SK-N-SH (cell line): Measurements from ENCODE around the gene CCL21. TPM values are rescaled to one million over a fixed set of nuclear protein-coding genes. Genes with fewer than 3 reads are reported as not detected.

Experiments used
- CTCF ChIA-PET: fragments of 300-600, 350-600 bp; formaldehyde crosslinking; extraction: SDS; loops from one replicate; lab custom pipeline; 2021; lab: Yijun Ruan, JAX
- POLR2A ChIA-PET: fragments of 350-600 bp; sonication (Branson Sonifier 250); formaldehyde crosslinking; extraction: SDS; loops from one replicate; lab custom pipeline; 2020; ENCODE audit warnings: antibody characterized with exemption, inconsistent platforms; lab: Yijun Ruan, JAX
- DNase-seq: peaks from one replicate; pipeline ENCODE4 v3.0.0; 2012
- H2AFZ ChIP-seq: fragments of 200-600 bp; sonication (generic); 2 replicates; pipeline ENCODE4 v1.8.1; 2016; ENCODE audit warnings: antibody characterized with exemption, mild to moderate bottlenecking, low read depth
- H3F3A ChIP-seq: fragments of 200-600 bp; sonication (generic); replicated peaks from 2 replicates; pipeline ENCODE3; 2016; ENCODE audit warnings: antibody characterized with exemption, mild to moderate bottlenecking; ENCODE audit not compliant: insufficient read depth
- H3K27ac ChIP-seq, 2 experiments: fragments of 200-500 bp in 1 of 2; fragments of 200-600 bp in 1 of 2; sonication (Bioruptor generic) in 1 of 2; sonication (generic), shearing (Covaris generic) in 1 of 2; 2 replicates each; pipeline versions ENCODE4 v1.5.1 to v1.6.1; 2014 to 2016; ENCODE audit warnings: low read depth in 2 of 2, inconsistent platforms in 1 of 2, low read length in 1 of 2, mild to moderate bottlenecking in 1 of 2, mixed read lengths in 1 of 2
- H3K27me3 ChIP-seq: fragments of 200-600 bp; sonication (generic), shearing (Covaris generic); 2 replicates; pipeline ENCODE4 v1.6.1; 2016; ENCODE audit warnings: mixed run types; ENCODE audit not compliant: insufficient read depth
- H3K36me3 ChIP-seq, 2 experiments: fragments of 200-500 bp in 1 of 2; fragments of 200-600 bp in 1 of 2; sonication (Bioruptor generic) in 1 of 2; sonication (generic) in 1 of 2; replicated peaks in 1 of 2; 2 replicates each; pipeline versions ENCODE3 to v1.5.1; 2014 to 2016; ENCODE audit warnings: low read length in 1 of 2, mild to moderate bottlenecking in 1 of 2; ENCODE audit not compliant: insufficient read depth in 2 of 2, control insufficient read depth in 1 of 2
- H3K4me1 ChIP-seq, 2 experiments: fragments of 200-500 bp in 1 of 2; fragments of 200-600 bp in 1 of 2; sonication (Bioruptor generic) in 1 of 2; sonication (generic), shearing (Covaris generic) in 1 of 2; 2 replicates each; pipeline versions ENCODE4 v1.5.1 to v1.6.1; 2014 to 2016; ENCODE audit warnings: low read depth in 1 of 2, low read length in 1 of 2, mixed run types in 1 of 2; ENCODE audit not compliant: insufficient read depth in 2 of 2, control insufficient read depth in 1 of 2
- H3K4me2 ChIP-seq: fragments of 200-600 bp; sonication (generic), shearing (Covaris generic); 2 replicates; pipeline ENCODE4 v1.6.1; 2017; ENCODE audit warnings: mixed run types
- H3K4me3 ChIP-seq, 2 experiments: fragments of 200-500 bp in 1 of 2; fragments of 200-600 bp in 1 of 2; sonication (Bioruptor generic) in 1 of 2; sonication (generic), shearing (Covaris generic) in 1 of 2; 2 replicates each; pipeline versions ENCODE4 v1.5.1 to v1.8.1; 2014 to 2016; ENCODE audit warnings: low read depth in 2 of 2, inconsistent platforms in 1 of 2, low read length in 1 of 2, mild to moderate bottlenecking in 1 of 2, mixed read lengths in 1 of 2, moderate library complexity in 1 of 2
- H3K79me2 ChIP-seq: fragments of 200-600 bp; sonication (generic); 2 replicates; pipeline ENCODE4 v1.8.1; 2017; ENCODE audit warnings: mild to moderate bottlenecking; ENCODE audit not compliant: insufficient read depth
- H3K9ac ChIP-seq: fragments of 200-600 bp; sonication (generic); 2 replicates; pipeline ENCODE4 v1.6.1; 2017; ENCODE audit warnings: mixed run types
- H3K9me2 ChIP-seq: fragments of 200-600 bp; sonication (generic); 2 replicates; pipeline ENCODE4 v1.6.1; 2017; ENCODE audit warnings: mixed run types
- H3K9me3 ChIP-seq: fragments of 200-600 bp; sonication (generic); 2 replicates; pipeline ENCODE4 v1.6.1; 2017; ENCODE audit warnings: mixed run types, mild to moderate bottlenecking, moderate library complexity
- H4K20me1 ChIP-seq: fragments of 200-600 bp; sonication (generic); 2 replicates; pipeline ENCODE4 v1.6.1; 2017; ENCODE audit warnings: mild to moderate bottlenecking, mixed run types; ENCODE audit not compliant: insufficient read depth
- EP300 ChIP-seq, 2 experiments: IDR thresholded peaks; 2 replicates each; pipeline versions ENCODE4 v1.4.0 to v1.6.1; 2012; ENCODE audit warnings: borderline replicate concordance in 1 of 2, low read depth in 1 of 2, low read length in 1 of 2
- FOXJ3 ChIP-seq: sonication (generic); formaldehyde crosslinking; IDR thresholded peaks from 2 replicates; pipeline ENCODE4 v1.5.1; 2020; ENCODE audit warnings: mild to moderate bottlenecking, missing genetic modification reagents
- FOXM1 ChIP-seq: IDR thresholded peaks from 2 replicates; pipeline ENCODE4 v1.4.0; 2012; ENCODE audit warnings: low read depth, mild to moderate bottlenecking
- GATA2 ChIP-seq: sonication (generic); formaldehyde crosslinking; IDR thresholded peaks from 2 replicates; pipeline ENCODE4 v1.5.0; 2020; ENCODE audit warnings: mild to moderate bottlenecking, missing genetic modification reagents
- JUND ChIP-seq: IDR thresholded peaks from 2 replicates; pipeline ENCODE4 v1.4.0; 2012
- MAX ChIP-seq: IDR thresholded peaks from 2 replicates; pipeline ENCODE4 v1.4.0; 2012; ENCODE audit warnings: low read depth
- MEF2A ChIP-seq: IDR thresholded peaks from 2 replicates; pipeline ENCODE4 v1.4.0; 2012; ENCODE audit warnings: low read depth, borderline replicate concordance
- NFIC ChIP-seq: IDR thresholded peaks from 2 replicates; pipeline ENCODE4 v1.4.0; 2012; ENCODE audit warnings: borderline replicate concordance
- POLR2AphosphoS5 ChIP-seq: IDR thresholded peaks from 2 replicates; pipeline ENCODE4 v1.6.1; 2012; ENCODE audit warnings: low read depth, low read length
- RAD21 ChIP-seq: IDR thresholded peaks from 2 replicates; pipeline ENCODE4 v1.6.1; 2012; ENCODE audit warnings: mild to moderate bottlenecking, low read length
- RCOR1 ChIP-seq: fragments of 150-350 bp; IDR thresholded peaks from 2 replicates; pipeline ENCODE4 v1.6.1; 2017; ENCODE audit warnings: antibody characterized with exemption, low read length
- RXRA ChIP-seq: IDR thresholded peaks from 2 replicates; pipeline ENCODE4 v1.4.0; 2012; ENCODE audit warnings: low read depth, mild to moderate bottlenecking, borderline replicate concordance
- TAF1 ChIP-seq: IDR thresholded peaks from 2 replicates; pipeline ENCODE4 v1.6.1; 2012; ENCODE audit warnings: low read depth, mild to moderate bottlenecking, low read length, moderate library complexity, borderline replicate concordance
- YY1 ChIP-seq: IDR thresholded peaks from 2 replicates; pipeline ENCODE4 v1.4.0; 2012; ENCODE audit warnings: low read depth, mild to moderate bottlenecking
- WGBS: methylation state at CpG from one replicate; pipeline ENCODE4 v1.1.6; 2017; ENCODE audit warnings: low lambda C conversion rate; 5-methylcytosine and 5-hydroxymethylcytosine counted together
- polyA plus RNA-seq, 3 experiments: library from polyadenylated mRNA; depleted of rRNA; stranded (reverse); fragments of >200 nt; gene quantifications; 2 replicates each; pipeline ENCODE4 v1.2.3, GENCODE V29; 2012
- TF ChIP-seq, protein P1 (sequence below): IDR thresholded peaks from 2 replicates; pipeline ENCODE4; 2012
- TF ChIP-seq, protein P2 (sequence below): fragments of 150-350 bp; IDR thresholded peaks from 2 replicates; pipeline ENCODE4 v1.6.1; 2016; ENCODE audit warnings: mild to moderate bottlenecking, low read depth, low read length

CCL21 gene
- polyA plus RNA-seq, 1 of the 3 experiments (the other 2 are of a cell fraction) = not detected

DNA sequence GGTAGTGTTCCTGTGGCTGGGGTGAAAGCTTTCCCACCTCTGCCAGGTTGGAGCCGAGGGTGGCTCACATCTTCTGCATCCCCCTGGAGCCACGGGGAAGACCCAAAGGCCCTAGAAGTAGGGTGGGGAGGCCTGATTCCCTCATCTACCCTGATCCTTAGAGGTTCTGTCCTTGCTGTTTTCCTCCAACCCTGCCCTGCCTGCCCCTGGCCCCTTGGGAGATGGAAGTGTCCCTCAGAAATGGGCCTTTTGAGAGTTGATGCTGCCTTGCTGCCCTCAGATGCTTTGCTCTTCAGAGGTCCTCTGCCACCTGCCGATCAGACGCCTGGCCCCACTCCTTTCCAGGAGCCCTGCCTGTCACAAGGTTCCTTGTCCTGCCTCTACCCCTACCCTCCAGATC is 25.1 kb downstream of the CCL21 start:
- no peak overlapping the region for H3K9ac ChIP-seq
- 79% methylated on average over 4 of the region's 4 CpGs for WGBS
- H3K79me2 ChIP-seq = no peaks in the 10 kb centered on the region
- no peaks in the 10 kb centered on the region for H3F3A ChIP-seq
- ChIA-PET CTCF (interaction anchor here (1.6 to 5.1 kb wide), 2 partner anchors 10 to 17 kb away, joined by 11 to 43 read pairs; no protein-coding TSS in a partner anchor), POLR2A (no interaction called here)
- H3K27me3 ChIP-seq = no peaks in the 10 kb centered on the region
- H4K20me1 ChIP-seq = no peaks in the 10 kb centered on the region
- no peaks in the 10 kb centered on the region for H3K9me2 ChIP-seq
- no peak overlapping the region for H3K4me2 ChIP-seq
- H3K36me3 ChIP-seq = no peaks in the 10 kb centered on the region
- no peak for DNase-seq
- no peak overlapping the region for H3K4me3 ChIP-seq
- no peaks in the 10 kb centered on the region for H3K4me1 ChIP-seq
- H3K9me3 ChIP-seq = no peaks in the 10 kb centered on the region
- H3K27ac ChIP-seq = no peak overlapping the region
- no peak overlapping the region for H2AFZ ChIP-seq
- TF ChIP-seq YY1 (no peak), RXRA (no peak), TAF1 (no peak), JUND (no peak), FOXJ3 (CRISPR knock-in tag) (no peak), MAX (no peak), FOXM1 (no peak), RAD21 (no peak), MEF2A (no peak), NFIC (no peak)
- TF ChIP-seq, protein P1, sequence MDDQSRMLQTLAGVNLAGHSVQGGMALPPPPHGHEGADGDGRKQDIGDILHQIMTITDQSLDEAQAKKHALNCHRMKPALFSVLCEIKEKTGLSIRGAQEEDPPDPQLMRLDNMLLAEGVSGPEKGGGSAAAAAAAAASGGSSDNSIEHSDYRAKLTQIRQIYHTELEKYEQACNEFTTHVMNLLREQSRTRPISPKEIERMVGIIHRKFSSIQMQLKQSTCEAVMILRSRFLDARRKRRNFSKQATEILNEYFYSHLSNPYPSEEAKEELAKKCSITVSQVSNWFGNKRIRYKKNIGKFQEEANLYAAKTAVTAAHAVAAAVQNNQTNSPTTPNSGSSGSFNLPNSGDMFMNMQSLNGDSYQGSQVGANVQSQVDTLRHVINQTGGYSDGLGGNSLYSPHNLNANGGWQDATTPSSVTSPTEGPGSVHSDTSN = no peak

GRCh38 chr9:34684145-34684544 is 25.8 kb downstream of the CCL21 start:
- no peak for TF ChIP-seq JUND
- TF ChIP-seq EP300 (IDR thresholded peaks at IDR 0.05; ENCODE audit: borderline replicate concordance in 1 of 2, low read depth in 1 of 2, low read length in 1 of 2) = no peak
- no peak for TF ChIP-seq POLR2AphosphoS5
- TF ChIP-seq, protein P2, sequence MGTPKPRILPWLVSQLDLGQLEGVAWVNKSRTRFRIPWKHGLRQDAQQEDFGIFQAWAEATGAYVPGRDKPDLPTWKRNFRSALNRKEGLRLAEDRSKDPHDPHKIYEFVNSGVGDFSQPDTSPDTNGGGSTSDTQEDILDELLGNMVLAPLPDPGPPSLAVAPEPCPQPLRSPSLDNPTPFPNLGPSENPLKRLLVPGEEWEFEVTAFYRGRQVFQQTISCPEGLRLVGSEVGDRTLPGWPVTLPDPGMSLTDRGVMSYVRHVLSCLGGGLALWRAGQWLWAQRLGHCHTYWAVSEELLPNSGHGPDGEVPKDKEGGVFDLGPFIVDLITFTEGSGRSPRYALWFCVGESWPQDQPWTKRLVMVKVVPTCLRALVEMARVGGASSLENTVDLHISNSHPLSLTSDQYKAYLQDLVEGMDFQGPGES = no peak
- no peak for TF ChIP-seq TAF1
- no peak for TF ChIP-seq GATA2 (CRISPR knock-in tag)
- TF ChIP-seq RCOR1 = no peak
- TF ChIP-seq NFIC = no peak
- TF ChIP-seq MAX = no peak
- TF ChIP-seq FOXM1 = no peak
- TF ChIP-seq, protein P1 = no peak
- Histone ChIP-seq H4K20me1 (no peaks in the 10 kb centered on the region), H3F3A (no peaks in the 10 kb centered on the region), H3K27me3 (no peaks in the 10 kb centered on the region), H3K79me2 (no peaks in the 10 kb centered on the region), H3K4me1 (no peaks in the 10 kb centered on the region), H3K9me3 (no peaks in the 10 kb centered on the region), H3K36me3 (no peaks in the 10 kb centered on the region), H2AFZ (no peak overlapping the region), H3K4me3 (no peak overlapping the region), H3K9me2 (no peaks in the 10 kb centered on the region), H3K9ac (no peak overlapping the region), H3K27ac (no peak overlapping the region), H3K4me2 (no peak overlapping the region)
- WGBS = 90% methylated on average over 3 of the region's 4 CpGs
- CTCF ChIA-PET = interaction anchor here (1.4 kb wide), 1 partner anchor 17 kb away, joined by 5 read pairs; no protein-coding TSS in a partner anchor
- POLR2A ChIA-PET = no interaction called here
- DNase-seq = no peak
